ENCODE results near the gene NEURL1.
"Not testable (repeated sequence)": the region's sequence is repeated elsewhere in the genome, so short reads cannot be mapped to it uniquely, and the experiment has no call there.

NEURL1 gene

GRCh38 chr10:103465411-103466179, 27.9 kb upstream of the NEURL1 start:
- DNase-seq, result no peak

- no peak for DNase-seq
Observed at GRCh38 chr10:103466734-103467133, 26.8 kb upstream of the NEURL1 start.

GRCh38 chr10:103467406-103467805, 26.1 kb upstream of the NEURL1 start:
- DNase-seq, result no peak

GRCh38 chr10:103469201-103469600, 24.3 kb upstream of the NEURL1 start:
- no peak for DNase-seq

- peak; percentile 37 to 46 for DNase-seq
Observed at GRCh38 chr10:103470761-103471653, 22.5 kb upstream of the NEURL1 start.

- DNase-seq, result no peak
Observed at GRCh38 chr10:103472005-103472404, 21.5 kb upstream of the NEURL1 start.

- no peak for DNase-seq
Observed at GRCh38 chr10:103473261-103473671, 20.2 kb upstream of the NEURL1 start.

GRCh38 chr10:103474077-103474476, 19.4 kb upstream of the NEURL1 start:
- DNase-seq, result no peak

- no peak for DNase-seq
Observed at GRCh38 chr10:103475437-103475836, 18.1 kb upstream of the NEURL1 start.

- DNase-seq, result no peak
Observed at GRCh38 chr10:103476046-103476768, 17.3 kb upstream of the NEURL1 start.

- DNase-seq, result no peak
Observed at GRCh38 chr10:103478671-103479070, 14.8 kb upstream of the NEURL1 start.

GRCh38 chr10:103479135-103479534, 14.4 kb upstream of the NEURL1 start, which contains the start of gene CALHM3:
Gene CALHM3, minus strand, starts transcription at chr10:103479240. Its CDS starts 208 bp downstream, at chr10:103479032.
- DNase-seq, result no peak

- DNase-seq, result no peak
Observed at GRCh38 chr10:103480521-103480920, 13.0 kb upstream of the NEURL1 start.

GRCh38 chr10:103481974-103482531, 11.5 kb upstream of the NEURL1 start:
- DNase-seq, result no peak

- not testable (repeated sequence) for DNase-seq
Observed at GRCh38 chr10:103486635-103487409, 6.7 kb upstream of the NEURL1 start.

- no peak for DNase-seq
Observed at GRCh38 chr10:103487410-103487708, 6.1 kb upstream of the NEURL1 start.

- no peak for DNase-seq
Observed at GRCh38 chr10:103490986-103491314, 2.6 kb upstream of the NEURL1 start.

- DNase-seq, result no peak
Observed at GRCh38 chr10:103491729-103492364, 1.7 kb upstream of the NEURL1 start.

- no peak for DNase-seq
Observed at GRCh38 chr10:103492655-103493261, 747 bp upstream of the NEURL1 start.

GRCh38 chr10:103493916-103494877, 692 bp downstream of the NEURL1 start:
- DNase-seq, result no peak
